Embryonic facial prominence (tissue), 1 donor: Measurements from ENCODE around the gene SGPP2.

Experiments
- DNase-seq: peaks from one replicate; pipeline ENCODE4 v3.0.0-alpha.2; 2016; ENCODE audit errors: extremely low spot score

The SGPP2 gene

DNA sequence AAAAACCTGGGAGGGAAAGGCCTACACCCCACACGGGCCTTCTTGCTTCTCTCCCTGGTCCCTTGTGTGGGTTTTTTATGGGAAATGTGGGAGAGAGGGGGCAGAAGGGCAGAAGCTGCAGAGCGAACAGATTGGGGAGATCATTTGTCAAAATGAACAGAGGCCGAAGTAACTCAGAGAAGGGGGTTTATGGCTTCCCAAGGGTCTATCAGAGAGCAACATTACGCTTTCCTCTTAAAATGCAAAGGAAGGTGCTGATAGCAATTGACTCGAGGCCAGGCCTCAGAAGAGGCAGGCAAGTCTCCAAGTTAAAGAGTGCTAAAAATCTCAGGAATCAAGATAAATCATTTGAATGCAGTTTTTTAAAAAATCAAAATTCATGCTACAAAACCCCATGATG lies 101.5 kb downstream of the SGPP2 start:
- no peak for DNase-seq

DNA sequence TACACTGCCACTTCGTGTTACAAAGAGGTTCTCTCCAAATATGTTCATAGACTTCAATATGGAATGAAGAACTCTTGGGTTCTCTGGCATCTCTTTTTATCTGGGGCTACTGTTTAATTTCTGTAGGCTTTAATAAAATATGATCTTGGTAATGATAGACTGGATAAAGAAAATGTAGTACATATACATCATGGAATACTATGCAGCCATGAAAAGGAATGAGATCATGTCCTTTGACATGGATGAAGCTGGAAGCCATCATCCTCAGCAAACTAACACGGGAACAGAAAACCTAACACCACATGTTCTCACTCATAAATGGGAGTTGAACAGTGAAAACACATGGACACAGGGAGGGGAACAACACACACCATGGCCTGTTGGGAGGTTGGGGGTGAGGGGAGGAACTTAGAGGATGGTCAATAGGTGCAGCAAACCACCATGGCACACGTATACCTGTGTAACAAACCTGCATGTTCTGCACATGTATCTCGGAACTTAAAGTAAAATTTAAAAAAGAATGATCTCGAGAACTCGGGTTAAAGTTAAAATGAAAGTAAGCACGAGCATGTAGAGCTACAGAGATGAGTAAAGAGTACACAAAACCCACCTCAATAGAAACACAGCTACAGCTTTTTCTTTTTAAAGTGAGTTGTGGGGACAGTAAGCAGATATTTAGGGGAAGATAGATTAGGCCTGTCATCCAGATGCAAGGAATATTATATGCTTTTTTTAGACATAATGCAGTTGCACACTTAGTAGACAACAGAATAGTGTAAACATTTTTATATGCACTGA lies 102.3 kb downstream of the SGPP2 start:
- DNase-seq: no peak

DNA sequence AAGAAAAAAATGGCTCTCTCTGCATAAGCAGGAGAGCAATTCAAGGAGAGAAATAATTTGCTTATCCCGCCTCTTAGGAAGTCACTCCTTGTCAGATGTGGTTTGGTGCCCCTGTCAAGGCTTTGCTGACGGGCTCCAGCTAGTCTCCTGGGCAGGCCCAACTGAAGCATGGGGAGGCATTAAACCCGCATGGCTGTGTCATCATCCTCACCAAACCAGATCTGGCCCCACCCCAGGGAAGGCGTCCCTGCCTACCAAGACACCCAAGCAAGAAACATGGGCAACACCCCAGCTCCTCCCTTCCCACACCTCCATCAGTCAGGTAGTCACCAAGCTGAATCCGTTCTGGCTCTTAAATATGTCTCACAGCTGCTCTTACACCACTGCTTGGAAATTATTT lies 108.0 kb downstream of the SGPP2 start:
- no peak for DNase-seq

DNA sequence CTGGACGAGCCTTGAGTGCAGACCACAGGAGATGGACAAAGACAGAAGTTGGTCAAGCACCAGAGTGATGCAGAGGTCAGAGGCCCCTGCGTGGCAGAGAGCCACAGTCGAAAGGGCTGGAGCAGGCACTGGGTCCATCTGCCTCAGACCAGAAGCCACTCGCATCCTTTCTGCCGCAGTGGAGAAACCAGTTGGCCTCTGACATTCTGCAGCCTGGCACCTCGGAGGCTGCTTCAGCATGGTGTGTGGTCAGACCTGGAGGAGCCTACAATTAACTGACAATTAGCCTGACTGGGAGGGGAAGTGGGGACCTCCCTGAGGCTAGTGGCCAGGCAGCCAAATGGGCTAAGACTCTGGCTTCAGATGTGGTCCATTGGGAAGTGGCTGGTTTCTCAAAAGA lies 111.1 kb downstream of the SGPP2 start:
- no peak for DNase-seq

DNA sequence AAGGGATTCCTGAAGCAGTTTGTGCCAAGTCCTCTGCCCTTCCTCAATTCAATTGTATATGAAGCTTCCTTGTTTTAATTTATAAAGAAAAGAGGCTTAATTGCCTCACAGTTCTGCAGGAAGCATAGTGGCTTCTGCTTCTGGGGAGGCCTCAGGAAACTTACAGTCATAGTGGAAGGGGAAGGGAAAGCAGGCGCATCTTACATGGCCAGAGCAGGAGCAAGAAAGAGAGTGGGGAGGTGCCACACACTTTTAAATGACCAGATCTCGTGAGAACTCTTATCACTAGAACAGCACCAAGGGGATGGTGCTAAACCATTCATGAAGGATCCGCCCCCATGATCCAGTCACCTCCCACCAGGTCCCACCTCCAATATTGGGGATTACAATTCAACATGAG lies 114.2 kb downstream of the SGPP2 start:
- DNase-seq: no peak

DNA sequence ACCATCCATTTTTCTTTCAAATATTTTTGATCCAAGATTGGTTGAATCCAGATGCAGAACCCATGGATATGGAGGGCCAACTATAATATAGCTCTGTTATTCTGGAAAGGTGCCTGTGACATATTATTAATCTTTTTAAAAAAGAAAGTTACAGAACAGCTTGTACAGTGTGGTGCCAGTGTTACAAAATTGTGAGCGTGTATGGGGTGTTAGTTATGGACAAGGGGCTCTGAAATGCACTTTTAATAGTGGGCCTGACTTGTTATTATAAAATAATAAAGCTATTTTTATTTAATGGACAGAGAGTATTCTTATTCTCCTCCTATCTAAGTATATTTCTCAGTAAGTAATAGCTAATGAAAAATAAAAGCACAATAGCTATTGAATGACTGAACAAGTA lies 120.3 kb downstream of the SGPP2 start:
- no peak for DNase-seq

DNA sequence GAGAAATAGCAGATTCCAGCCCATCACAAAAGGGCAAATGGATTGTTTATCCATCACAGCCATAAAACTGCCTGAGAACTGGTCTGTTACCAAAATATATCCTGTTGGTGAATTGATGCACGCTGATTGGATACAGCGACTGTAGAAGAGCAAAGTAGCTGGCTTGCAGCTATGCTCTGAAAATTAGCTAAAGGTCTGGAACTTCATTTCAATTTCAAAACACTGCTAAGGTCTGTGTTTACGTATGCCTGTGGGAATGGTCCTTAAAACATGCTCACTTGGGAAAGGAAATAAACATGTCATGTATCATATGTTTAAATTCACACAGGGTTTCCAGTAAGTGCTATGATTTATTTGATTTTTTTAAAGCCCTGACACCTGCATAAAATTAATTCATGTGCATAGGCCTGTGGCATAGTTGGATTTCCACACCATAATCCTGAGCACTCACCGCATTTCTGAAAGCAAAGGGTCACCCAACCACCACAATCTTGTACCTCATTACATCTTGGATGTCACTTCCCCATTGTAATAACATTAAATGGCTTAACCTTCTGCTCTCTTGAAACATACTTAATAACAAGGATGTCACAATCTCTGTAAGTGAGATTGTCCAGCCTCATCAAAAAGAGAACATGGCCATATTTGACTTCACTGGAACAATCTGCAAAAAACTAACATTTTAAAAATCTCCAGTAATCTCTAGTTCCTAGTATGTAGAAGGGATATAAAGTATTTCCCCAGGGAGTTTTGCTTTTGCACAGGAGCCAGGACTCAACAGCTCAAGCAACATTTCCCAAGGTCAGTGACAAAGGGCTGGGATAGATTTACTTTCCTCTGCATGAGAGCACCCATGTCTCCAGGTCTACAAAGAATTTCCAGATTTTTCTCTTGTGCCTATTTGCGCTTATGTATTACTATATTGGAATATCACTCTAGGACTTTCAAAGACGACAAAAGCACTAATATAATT lies 121.8 kb downstream of the SGPP2 start:
- no peak for DNase-seq

DNA sequence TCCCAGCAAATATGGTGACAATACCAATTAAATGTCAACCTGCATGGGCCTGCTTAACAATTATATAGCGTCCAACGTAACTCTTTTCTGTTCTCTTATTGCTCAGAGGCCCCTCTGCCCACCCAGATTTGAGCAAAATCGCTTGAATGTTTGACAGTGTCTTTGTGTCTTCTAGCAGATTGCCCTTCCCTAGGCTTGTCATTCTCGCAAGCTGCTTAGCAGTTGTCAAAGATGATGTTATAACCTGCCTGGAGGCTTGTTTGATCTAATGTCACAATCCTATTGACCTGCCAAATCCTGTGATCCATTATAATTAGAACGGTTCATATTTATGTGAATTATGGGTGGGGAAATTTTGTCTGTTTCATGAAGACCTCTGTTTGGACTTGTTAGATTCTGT lies 122.7 kb downstream of the SGPP2 start:
- DNase-seq: no peak

DNA sequence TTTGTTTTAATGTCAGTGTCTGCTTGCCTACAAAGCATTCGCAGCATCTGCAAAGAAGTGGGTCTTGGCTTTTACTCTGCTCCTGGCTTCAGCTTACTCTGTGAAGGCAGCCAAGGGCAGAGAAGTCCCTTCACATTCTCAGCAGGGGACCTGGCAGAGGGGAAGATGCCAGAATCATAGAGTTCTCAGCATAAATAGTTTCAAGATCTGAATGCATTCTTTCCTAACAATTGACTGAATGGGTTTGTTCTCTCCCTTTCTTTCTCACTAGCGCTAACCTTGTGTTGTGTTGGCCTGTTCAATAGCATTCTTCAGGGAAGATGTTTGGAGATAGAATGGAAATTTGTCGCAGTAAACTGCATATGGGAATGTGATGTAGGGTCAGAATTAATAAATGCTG lies 124.6 kb downstream of the SGPP2 start:
- no peak for DNase-seq

DNA sequence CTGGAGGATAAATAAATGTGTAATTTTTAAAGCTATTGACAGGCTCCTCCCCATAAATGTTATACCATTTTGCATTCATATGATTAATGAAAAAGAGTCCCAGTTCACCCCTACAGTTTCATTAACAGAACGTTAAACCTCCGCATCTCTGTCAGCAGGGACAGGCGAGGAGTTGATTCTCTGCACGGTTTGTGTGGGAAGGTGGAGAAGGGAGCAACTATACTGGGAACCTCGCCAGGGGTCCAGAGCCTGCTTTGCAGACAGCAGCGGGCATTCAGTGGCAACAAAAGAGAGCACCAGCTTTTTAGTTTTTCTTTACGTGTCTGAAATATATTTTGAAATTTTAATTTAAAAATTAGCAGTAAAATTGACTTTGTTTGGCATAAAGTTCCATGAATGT lies 130.2 kb downstream of the SGPP2 start:
- no peak for DNase-seq

DNA sequence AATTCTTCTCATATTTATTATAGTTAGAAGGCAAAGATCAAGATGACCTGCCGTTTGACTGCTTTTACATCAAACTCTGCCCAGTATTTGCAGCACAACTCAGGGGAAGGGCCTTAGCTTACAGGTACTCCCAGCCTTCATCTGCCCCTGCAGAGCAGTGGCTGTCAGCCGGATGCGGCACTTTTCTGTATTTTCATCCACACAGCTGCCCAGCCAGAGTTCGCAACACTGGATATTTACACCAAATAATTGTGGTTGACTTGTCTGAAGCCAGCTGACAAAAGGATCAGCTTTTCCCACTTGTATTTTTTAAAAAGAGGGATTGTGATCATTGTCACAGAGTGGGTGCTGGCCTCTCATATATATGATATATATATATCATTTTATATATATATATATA lies 136.8 kb downstream of the SGPP2 start:
- no peak for DNase-seq

DNA sequence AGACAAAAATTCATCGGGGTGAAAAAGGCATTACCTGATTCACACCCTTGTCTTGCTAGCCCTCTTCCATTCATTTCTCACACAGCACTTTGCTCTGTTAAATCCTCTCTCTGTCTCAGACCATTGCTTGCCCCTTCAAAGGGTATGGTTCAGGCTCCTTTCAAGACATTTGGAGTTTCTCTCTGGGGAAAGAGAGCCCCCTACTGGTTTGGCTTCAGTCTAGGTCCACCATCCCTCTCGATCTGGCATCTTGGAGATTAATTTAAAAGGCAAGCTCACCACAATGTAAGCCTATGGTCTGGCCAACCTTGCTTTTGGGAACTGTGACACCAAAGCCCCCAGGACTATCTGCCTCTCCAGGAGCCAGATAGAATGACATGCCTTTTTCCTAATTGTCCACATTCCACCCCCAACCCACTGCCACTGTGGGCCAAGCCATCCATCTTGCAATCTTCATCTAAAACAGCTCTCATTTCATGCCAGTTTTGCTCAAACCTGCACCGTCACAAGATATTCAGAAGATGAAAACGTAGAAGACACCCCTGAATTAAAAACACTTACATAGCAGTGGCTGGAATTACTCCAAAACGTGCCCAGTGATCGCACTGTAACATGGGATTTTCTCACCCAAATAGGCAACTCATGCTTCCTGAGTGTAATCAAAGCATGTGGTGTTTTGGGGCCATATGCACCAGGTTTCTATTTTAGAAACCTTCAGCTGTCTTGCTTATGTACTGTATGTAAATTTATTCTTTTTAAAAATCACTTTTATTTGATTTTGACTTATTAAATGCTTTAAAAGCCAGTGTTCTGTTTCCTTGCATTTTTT lies 137.7 kb downstream of the SGPP2 start:
- peak; percentile 41 for DNase-seq

DNA sequence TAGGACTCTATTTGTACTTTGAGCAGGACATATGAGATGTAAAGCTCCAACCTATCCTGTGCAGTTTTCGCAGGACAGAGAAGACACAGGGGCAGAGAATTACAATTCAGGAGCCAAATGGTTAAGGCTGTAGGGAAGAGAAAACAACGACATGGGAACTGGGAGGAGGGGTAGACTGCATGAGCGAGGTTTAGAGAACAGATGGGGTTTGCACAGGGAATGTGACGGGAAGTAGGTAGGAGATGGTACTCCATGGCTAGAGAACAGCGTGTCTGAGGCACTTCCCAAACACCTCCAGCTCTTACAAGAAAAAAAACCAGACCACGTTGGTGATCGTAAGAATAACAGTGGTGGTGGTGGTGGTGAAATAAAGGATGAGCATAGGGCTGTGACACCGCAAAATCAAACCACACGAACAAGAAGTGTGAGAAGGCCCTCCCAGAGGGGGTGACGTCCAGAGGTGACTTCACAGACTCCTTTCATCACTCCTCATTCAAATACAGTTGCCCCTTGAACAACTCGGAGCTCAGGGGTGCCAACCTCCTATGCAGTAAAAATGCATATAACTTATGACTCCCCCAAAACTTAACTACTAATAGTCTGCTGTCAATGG lies 138.9 kb downstream of the SGPP2 start:
- no peak for DNase-seq

DNA sequence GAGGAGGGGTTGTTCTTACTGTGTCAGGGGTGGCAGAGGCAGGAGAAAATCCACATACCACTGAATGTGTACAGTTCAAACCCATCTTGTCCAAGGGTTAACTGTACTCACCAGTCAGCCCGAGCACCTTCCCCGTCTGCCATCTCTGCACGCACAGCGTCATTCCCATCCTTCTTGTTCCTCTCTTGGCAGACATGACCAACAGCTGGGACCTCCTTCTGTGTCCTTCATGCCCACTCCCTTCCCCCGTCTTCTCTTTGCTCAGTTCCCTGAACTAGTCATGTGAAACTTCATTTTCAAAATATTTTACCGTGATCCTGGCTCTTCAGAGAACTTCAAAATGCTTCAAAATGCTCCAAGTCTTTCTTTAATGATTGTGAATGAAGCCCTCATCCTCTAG lies 139.6 kb downstream of the SGPP2 start:
- no peak for DNase-seq

DNA sequence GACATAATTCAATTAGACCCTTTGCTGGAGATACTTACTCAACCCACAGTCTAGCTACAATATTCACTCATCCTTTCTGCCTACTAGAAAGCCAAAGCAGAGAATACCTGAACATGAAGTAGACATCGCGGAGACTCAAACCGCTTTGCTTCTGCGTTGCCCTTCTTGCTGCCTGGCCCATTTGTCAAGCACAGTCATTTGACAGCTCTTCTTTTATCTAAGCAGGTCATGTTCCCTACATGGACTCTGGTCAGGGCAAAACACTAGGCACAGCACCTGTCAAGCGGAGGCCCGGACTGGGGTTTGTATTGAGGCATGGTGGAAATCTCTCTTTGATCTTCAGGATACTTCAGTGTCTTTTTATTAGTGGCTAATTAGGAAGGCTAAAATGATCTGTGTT lies 141.9 kb downstream of the SGPP2 start:
- no peak for DNase-seq

DNA sequence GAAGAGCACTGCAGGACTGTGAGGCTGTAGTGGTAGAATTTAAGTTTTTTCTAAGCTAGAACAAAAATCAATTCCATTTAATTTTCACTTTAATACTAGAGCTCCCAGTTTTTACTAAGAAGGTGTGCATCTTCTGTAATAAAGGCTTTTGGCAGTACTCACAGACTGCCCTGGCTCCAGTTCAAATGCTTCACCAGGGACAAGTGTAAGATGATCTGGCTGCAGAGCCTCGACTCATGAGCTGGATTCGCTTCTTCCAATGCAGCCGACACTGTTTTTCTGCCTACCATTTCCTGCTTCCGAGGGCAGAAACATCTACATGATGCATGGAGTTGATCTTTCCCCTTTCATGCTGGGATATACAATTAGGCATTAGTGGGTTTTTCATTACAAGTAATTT lies 144.5 kb downstream of the SGPP2 start:
- no peak for DNase-seq

DNA sequence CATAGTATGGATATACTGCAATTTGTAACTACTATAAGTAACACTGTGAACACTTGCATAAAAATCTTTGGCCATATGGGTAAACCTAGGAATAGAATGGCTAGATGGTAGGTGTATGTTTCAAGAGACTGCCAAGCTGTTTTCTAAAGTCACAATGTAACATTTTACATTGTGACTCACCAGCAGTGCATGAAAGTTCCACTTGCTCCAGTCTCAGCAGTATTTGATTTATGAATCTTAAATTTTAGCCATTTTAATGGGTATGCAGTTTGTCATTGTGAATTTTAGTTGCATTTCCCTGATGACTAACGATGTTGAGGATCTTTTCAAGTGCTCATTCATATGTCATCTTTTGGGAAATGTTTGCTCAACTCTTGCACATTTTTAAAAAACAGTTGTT lies 145.5 kb downstream of the SGPP2 start:
- no peak for DNase-seq

DNA sequence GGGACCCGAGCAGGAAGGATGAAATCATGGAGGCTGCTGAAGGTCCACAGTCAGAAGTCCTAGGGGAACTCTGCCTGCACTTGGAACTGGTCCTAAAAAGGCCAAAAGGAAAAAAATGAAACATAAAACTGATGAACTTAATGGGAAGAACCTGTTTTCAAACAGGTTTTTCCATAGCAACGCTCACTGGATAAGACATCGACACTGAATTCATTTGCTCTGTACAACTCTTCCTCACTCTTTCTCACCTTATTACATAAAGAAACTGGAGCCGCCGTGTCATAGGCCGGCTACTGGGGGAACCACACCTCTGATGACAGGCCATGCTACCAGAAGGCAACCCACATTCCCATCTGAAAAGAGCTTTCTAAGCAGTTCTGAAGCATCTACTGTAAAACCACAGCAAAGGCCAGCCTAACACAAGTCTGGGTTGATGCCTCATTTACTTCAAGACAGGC lies 147.9 kb downstream of the SGPP2 start:
- no peak for DNase-seq

DNA sequence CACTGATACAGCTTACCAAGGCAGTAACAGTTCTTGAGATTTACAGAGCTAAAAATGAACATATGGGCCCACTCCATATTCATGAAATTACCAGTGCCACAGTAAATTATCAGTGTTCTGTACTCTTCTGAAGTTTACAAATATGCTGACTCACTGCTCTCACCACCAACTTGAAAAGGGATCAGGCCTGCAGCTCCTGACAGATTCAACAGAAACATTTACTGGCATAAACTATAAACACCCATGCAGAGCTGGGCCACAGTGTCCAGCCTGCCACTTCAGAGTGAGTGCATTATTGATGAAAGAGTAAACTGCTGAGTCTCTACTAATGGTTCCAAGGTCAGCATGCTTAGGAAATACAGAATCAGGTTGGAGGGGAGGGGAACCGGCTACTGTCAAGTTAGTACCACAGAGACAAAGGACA lies 148.4 kb downstream of the SGPP2 start:
- DNase-seq: no peak

DNA sequence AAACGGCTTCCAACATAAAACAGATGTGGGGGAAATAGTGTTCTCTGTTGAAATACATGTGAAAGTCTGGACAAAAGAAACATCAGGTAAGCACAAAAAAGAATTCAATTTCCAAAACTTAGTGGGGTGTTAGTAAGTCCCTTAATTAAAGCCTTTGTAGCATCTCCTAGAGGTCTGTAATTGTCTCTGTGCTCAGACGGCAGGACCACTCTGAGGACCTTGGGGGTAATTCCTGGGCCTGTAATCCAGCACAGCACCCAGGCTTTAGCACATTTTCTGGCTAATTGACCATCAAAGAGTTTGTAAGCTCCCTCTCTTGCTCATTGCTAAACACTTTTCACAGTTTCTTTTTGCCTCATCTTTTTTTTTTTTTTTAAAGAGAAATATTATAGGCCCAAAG lies 151.3 kb downstream of the SGPP2 start:
- no peak for DNase-seq
